Stimulated activated naive B cell treated with anti-CD40 and anti-IgM and Interleukin-4, amounts not matched to agents 10 μg/mL and 1 μg/mL and 100 μg/mL, for 72 hours (primary cell): ENCODE data around the gene GSN.

Experiments
- ATAC-seq, 2 donors: fragments of 150-1000 bp; cut with Tn5 transposase; replicated peaks; 2 replicates each; pipeline ENCODE4 v1.10.0; 2021; ENCODE audit warnings: moderate library complexity in 1 of 2
- DNase-seq: peaks from one replicate; pipeline ENCODE4 v3.0.0; 2021
- H3K27ac Mint-ChIP-seq: one replicate; pipeline ENCODE4 v1.8.0; 2022; ENCODE audit warnings: mild to moderate bottlenecking, mixed read lengths
- H3K27me3 Mint-ChIP-seq, 2 donors: one replicate each; pipeline ENCODE4 v1.8.0; 2022; ENCODE audit warnings: mixed read lengths in 2 of 2
- H3K36me3 Mint-ChIP-seq, 2 donors: one replicate each; pipeline ENCODE4 v1.8.0; 2022; ENCODE audit warnings: mixed read lengths in 2 of 2, mild to moderate bottlenecking in 1 of 2
- H3K4me1 Mint-ChIP-seq, 2 donors: one replicate each; pipeline ENCODE4 v1.8.0; 2022; ENCODE audit warnings: mixed read lengths in 2 of 2, mild to moderate bottlenecking in 1 of 2
- H3K4me3 Mint-ChIP-seq, 2 donors: one replicate each; pipeline ENCODE4 v1.8.0; 2022; ENCODE audit warnings: mild to moderate bottlenecking in 2 of 2, mixed read lengths in 2 of 2, moderate library complexity in 1 of 2
- H3K9me3 Mint-ChIP-seq, 2 donors: one replicate each; pipeline ENCODE4 v1.8.0; 2022; ENCODE audit warnings: mixed read lengths in 2 of 2, mild to moderate bottlenecking in 1 of 2

The GSN gene

DNA sequence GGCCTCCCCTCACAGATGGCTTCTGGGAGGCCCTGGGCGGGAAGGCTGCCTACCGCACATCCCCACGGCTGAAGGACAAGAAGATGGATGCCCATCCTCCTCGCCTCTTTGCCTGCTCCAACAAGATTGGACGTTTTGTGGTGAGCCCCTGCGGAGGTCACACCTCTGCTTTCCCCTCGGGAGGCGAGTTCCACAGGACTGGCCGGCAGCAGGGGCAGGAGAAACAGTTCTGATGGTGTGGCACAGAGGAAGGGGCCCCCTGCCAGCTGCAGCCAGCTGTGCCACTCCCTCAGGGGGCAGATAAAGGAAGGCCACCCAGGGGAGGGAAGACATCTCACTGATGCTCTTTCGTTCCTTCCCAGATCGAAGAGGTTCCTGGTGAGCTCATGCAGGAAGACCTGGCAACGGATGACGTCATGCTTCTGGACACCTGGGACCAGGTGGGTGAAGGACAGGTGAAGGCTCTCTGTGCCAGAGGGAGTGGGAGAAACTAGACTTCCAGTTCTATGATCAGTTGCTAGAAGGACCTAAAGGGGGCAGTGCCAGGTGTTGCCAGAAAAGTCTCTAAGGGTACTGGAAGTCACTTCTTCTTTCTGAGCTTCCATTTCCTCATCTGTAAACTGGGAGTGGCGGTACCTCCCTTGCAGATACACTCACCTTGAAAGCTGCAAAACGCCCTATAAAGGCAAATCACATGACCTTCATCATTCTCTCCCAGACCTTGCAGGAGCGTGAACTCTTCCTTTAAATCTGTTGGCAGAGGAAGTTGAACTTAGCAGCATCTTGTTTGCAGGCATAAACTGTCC lies 61.1 kb downstream of the GSN start:
- no peak overlapping the region for H3K27ac Mint-ChIP-seq
- H3K27me3 Mint-ChIP-seq = no peaks in the 10 kb centered on the region
- ATAC-seq (no peak), DNase-seq (no peak)
- peaks cover 37 to 49% of the 10 kb centered on the region in 2 donors for H3K36me3 Mint-ChIP-seq
- no peaks in the 10 kb centered on the region for H3K9me3 Mint-ChIP-seq
- H3K4me1 Mint-ChIP-seq = peaks cover 0 to 2% of the 10 kb centered on the region in 2 donors
- no peak overlapping the region for H3K4me3 Mint-ChIP-seq

DNA sequence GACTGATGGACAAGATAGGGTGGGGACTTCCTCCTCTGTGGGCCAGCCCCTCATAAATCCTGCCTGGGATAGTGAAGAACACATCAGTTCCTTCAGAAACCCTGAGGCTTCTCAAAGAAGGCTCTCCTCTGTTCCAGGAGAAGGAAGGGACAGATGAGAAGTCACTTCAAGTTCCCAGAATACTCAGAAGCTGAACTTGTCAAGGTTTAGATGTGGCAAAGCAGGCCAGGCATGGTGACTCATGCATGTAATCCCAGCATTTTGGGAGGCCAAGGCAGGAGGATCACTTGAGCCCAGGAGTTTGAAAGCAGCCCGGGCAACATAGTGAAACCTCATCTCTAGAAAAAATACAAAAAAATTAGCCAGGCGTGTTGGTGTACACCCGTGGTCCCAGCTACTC lies 63.6 kb downstream of the GSN start:
- H3K9me3 Mint-ChIP-seq = no peaks in the 10 kb centered on the region
- DNase-seq (no peak), ATAC-seq (no peak)
- peaks cover 2 to 5% of the 10 kb centered on the region in 2 donors for H3K4me1 Mint-ChIP-seq
- peaks cover 31 to 45% of the 10 kb centered on the region in 2 donors for H3K36me3 Mint-ChIP-seq
- no peak overlapping the region for H3K4me3 Mint-ChIP-seq
- no peaks in the 10 kb centered on the region for H3K27me3 Mint-ChIP-seq
- H3K27ac Mint-ChIP-seq = no peak overlapping the region

DNA sequence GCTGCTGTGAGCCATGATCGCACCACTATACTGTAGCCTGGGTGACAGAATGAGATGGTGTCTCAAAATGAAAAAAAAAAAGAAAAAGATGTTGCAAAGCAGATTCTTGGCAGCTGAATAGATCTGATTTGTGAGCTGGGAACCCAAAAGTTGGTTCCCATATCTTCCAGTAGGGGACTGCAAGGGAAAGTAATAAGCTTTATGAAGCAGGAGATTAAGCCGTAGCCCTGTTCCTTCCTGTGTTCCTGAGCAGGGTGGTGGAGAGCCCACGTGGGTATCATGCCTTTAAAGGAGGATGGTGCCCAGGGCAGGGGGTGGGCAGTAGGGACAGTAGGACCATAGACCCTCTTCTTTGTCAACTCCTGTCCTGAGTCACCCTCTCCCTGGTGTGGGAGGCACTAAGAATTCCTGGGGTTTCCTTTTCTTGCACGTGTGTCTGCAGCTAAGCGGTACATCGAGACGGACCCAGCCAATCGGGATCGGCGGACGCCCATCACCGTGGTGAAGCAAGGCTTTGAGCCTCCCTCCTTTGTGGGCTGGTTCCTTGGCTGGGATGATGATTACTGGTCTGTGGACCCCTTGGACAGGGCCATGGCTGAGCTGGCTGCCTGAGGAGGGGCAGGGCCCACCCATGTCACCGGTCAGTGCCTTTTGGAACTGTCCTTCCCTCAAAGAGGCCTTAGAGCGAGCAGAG lies 64.2 kb downstream of the GSN start:
- ATAC-seq = no peak
- Mint-ChIP-seq H3K4me1 (peaks cover 7 to 11% of the 10 kb centered on the region in 2 donors), H3K27me3 (no peaks in the 10 kb centered on the region), H3K36me3 (peaks cover 27 to 45% of the 10 kb centered on the region in 2 donors), H3K4me3 (no peak overlapping the region), H3K9me3 (no peaks in the 10 kb centered on the region), H3K27ac (peak overlapping the region; percentile 67)
- no peak for DNase-seq

DNA sequence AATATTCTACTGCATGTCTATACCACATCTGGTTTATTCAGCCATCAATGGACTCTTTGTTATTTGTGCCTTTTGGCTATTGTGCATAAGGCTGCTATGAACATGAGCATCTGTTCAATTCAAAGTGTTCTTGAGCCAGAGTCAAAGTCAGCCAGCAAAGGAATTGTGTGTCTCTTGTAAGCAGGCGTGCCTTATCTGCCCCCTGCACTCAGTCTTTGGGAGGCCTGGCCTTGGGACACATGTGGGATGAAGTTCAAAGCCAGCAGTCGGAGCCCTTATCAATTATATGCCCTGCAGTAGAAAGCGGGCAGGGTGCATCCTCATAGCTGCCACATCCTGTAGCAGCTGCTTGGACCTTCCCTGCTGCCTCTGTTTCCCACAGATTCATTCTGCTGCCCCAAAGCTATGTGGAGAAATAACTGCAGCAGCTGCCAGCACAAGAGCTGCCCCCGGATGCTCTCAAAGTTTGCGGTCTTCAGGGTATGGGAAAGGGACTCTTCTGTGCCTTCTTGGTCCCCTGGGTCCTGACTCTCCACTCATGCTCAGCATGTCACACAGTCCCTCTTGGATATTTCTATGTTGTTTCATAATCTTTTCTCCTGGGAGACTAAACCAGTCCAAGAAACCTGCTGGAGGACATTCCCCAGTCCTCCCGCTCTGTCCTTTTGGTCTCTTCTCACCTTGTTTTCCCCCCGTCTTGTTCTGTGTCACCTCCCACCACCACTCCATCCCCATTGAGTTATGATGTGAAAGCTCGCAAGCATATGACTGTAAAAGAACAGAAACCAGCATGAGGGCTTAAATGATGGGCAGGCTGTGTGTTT lies 66.2 kb downstream of the GSN start:
- ATAC-seq = no peak
- DNase-seq = no peak
- H3K27me3 Mint-ChIP-seq = no peaks in the 10 kb centered on the region
- H3K4me1 Mint-ChIP-seq = peaks cover 9 to 12% of the 10 kb centered on the region in 2 donors
- no peak overlapping the region for H3K4me3 Mint-ChIP-seq
- H3K27ac Mint-ChIP-seq = no peak overlapping the region
- peaks cover 21 to 50% of the 10 kb centered on the region in 2 donors for H3K36me3 Mint-ChIP-seq
- H3K9me3 Mint-ChIP-seq = no peaks in the 10 kb centered on the region

DNA sequence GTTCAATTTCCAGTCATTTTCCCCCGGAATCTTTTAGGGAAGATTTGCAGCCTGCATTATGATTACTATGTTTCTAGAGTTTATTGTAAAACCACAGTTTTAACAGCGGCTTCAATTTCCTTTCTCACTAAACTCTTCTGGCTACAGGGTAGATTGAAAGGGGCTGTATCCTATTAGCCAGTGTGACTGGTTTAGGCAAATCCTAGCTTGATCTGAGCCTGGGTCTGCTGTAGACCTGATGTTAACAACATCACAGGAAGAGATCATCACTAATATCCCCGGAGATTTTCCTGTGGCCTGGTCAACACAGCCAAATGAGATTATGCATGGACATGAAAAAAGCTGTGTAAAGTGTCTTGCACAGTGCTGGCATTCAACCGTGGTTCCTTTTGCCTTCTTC lies 68.7 kb downstream of the GSN start:
- peaks cover 15 to 35% of the 10 kb centered on the region in 2 donors for H3K36me3 Mint-ChIP-seq
- ATAC-seq = no peak
- DNase-seq = no peak
- H3K27me3 Mint-ChIP-seq = no peaks in the 10 kb centered on the region
- H3K9me3 Mint-ChIP-seq = no peaks in the 10 kb centered on the region
- no peak overlapping the region for H3K27ac Mint-ChIP-seq
- no peak overlapping the region for H3K4me3 Mint-ChIP-seq
- H3K4me1 Mint-ChIP-seq = peaks cover 10 to 12% of the 10 kb centered on the region in 2 donors

DNA sequence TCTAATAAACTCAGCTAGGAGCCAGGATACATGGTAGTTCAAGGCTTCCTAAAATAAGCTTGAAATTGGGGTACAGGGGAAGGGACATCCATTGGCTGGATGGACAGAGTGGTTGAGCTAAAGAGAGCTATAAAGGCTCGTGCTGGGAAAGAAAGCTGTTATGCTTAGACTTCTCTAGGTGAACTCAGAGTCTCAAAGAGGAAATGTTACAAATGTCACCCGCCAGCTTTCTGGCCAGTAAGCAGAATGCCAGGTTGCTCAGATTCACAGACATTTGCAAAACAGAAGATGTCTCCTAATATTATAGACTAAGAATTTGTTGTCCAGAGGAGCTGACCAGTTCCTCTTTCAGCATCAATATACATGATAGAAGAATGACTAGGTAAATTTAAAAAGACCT lies 71.5 kb downstream of the GSN start:
- Mint-ChIP-seq H3K27me3 (no peaks in the 10 kb centered on the region), H3K9me3 (no peaks in the 10 kb centered on the region), H3K4me3 (no peak overlapping the region), H3K4me1 (peaks cover 10 to 12% of the 10 kb centered on the region in 2 donors), H3K36me3 (peaks cover 7 to 32% of the 10 kb centered on the region in 2 donors), H3K27ac (no peak overlapping the region)
- ATAC-seq (no peak), DNase-seq (no peak)

DNA sequence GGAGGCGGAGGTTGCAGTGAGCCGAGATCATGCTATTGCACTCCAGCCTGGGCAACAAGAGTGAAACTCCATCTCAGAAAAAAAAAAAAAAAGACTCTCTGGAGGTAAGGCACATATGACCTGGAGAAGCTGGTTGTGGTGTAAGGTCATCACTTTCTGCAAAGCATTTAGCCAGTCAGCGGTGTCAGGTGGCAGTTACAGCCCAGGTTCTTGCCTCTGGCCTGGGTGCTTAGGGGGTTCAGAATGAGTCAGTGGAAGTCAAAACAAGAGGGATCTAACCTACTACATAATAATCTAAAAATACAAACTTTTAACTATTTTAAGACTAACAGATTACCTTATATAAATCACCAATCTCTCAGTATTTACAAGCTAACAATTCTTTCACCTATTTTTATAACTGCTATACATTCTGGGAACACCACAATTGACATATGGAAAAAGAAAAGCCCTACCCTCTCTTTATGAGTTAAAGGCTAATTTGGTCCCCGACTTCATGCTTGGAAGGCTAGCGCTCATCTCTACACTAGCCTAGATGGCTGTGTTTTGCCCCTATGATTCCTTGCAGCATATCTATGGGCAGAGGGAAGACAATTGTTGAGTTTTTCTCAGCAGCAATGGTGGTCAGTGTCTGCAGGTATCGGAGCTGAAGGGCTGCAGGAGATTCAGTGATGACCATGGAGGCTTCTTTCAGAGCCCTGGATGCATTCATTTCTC lies 72.9 kb downstream of the GSN start:
- H3K4me1 Mint-ChIP-seq = peaks cover 10 to 12% of the 10 kb centered on the region in 2 donors
- ATAC-seq (peak in 1 of 2 donors; percentile 74), DNase-seq (no peak)
- H3K27ac Mint-ChIP-seq = peak overlapping the region; percentile 32
- no peaks in the 10 kb centered on the region for H3K27me3 Mint-ChIP-seq
- no peak overlapping the region for H3K4me3 Mint-ChIP-seq
- peaks cover 7 to 36% of the 10 kb centered on the region in 2 donors for H3K36me3 Mint-ChIP-seq
- H3K9me3 Mint-ChIP-seq = no peaks in the 10 kb centered on the region

DNA sequence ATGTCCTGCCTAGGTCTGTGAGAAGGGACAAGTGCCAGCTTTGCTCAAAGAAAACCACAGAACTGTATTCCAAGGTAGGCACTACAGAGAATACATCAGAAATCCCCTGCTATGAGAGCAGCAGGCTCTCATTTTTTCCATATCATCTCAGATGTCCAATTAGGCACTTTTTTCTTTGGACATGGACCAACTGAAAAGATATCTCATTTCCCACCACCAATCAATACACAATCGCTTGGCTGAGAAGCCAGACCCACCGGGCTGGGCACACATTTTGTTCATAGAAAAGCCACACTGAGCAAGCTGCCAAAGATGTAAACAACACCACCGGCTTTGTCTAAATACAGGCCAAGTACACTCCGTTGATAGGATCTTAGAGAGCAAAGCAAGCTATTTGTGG lies 76.2 kb downstream of the GSN start:
- peaks cover 13 to 44% of the 10 kb centered on the region in 2 donors for H3K36me3 Mint-ChIP-seq
- H3K27ac Mint-ChIP-seq = no peak overlapping the region
- H3K27me3 Mint-ChIP-seq = no peaks in the 10 kb centered on the region

DNA sequence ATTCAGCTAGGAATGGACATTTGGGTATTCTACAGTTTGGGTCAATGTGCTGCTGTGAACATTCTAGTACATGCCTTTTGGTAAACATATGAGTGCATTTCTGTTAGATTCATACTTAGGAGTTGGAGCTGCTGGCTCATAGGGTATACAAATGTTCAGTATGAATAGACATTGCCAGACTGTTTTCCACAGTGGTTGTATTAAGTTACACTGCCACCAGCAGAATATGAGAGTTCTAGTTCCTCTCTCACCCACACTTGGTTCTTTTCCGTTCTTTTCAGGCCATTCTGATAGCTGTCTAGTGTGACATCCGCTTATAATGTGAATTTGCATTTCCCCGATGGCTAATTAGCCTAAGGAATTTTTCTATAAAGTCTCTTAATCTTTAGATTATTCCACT lies 77.1 kb downstream of the GSN start:
- Mint-ChIP-seq H3K9me3 (no peaks in the 10 kb centered on the region), H3K4me3 (no peak overlapping the region), H3K27ac (no peak overlapping the region), H3K27me3 (no peaks in the 10 kb centered on the region), H3K36me3 (peaks cover 13 to 44% of the 10 kb centered on the region in 2 donors), H3K4me1 (peaks cover 0 to 1% of the 10 kb centered on the region in 2 donors)
- DNase-seq = no peak
- no peak for ATAC-seq

More for the DNA sequence above, 76.2 kb downstream of the GSN start:
- Mint-ChIP-seq H3K4me3 (no peak overlapping the region), H3K4me1 (peaks cover 0 to 1% of the 10 kb centered on the region in 2 donors), H3K9me3 (no peaks in the 10 kb centered on the region)
- DNase-seq (no peak), ATAC-seq (no peak)

DNA sequence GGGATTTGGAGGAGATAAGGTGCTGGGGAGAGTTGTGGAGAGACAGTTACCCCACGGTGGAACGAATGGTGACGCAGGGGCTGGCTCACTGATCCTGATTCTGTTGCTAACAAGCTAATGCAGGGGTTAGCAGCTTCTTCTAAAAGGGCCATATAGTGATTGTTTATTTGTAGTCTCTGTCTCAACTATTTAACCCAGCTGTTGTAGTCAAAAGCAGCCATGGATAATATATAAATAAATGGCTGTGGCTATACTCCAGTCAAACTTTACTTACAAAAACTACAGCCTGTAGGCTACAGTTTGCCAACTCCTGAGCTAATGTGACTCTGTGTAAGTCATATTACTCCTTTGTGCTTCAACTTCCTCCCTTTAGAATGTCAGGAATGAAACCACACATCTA lies 80.3 kb downstream of the GSN start:
- Mint-ChIP-seq H3K4me3 (no peak overlapping the region), H3K27me3 (no peaks in the 10 kb centered on the region), H3K4me1 (no peaks in the 10 kb centered on the region), H3K27ac (no peak overlapping the region), H3K9me3 (no peaks in the 10 kb centered on the region), H3K36me3 (peaks cover 11 to 44% of the 10 kb centered on the region in 2 donors)
- no peak for ATAC-seq
- no peak for DNase-seq

DNA sequence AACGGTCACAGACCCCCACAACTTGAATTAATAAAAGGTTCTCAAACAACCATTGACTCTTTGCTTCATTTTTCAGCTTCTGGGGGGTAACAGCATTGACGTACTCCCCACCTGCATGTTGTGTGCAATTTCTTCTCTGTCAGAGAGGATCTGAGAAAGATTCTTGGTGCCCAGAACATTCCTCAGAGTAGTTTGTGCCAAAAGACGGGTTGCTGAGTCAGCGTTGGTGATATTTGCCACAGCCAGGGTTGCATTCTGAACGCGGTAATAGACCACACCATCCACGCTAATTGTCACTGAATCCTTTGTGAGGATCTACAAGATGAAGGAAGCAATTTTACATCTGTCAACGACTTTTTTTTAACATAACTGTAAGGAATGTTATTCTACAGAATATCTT lies 81.0 kb downstream of the GSN start:
- H3K27ac Mint-ChIP-seq = no peak overlapping the region

DNA sequence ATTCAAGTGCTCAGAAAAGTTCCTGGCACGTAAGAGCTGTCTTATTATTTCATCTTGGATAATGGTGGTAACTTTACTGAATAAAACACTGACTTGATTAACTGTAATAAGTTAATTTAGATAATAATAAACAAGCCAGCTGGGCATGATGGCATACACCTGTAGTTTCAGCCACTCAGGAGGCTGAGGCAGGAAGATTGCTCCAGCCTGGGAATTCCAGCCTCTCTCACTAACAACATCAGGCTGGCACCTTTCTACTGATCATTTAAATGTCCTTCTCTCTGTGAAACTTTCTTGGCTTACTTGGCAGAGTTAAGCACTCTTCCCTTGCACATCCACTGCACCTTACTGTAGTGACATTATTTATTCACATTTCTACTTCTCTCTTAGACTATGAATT lies 82.1 kb downstream of the GSN start:
- Mint-ChIP-seq H3K36me3 (peaks cover 16 to 45% of the 10 kb centered on the region in 2 donors), H3K9me3 (no peaks in the 10 kb centered on the region), H3K4me3 (no peak overlapping the region), H3K27ac (no peak overlapping the region), H3K27me3 (no peaks in the 10 kb centered on the region), H3K4me1 (peaks cover 0 to 5% of the 10 kb centered on the region in 2 donors)
- ATAC-seq = no peak
- DNase-seq = no peak

More for the DNA sequence above, 81.0 kb downstream of the GSN start:
- Mint-ChIP-seq H3K4me1 (peaks cover 0 to 5% of the 10 kb centered on the region in 2 donors), H3K36me3 (peaks cover 16 to 46% of the 10 kb centered on the region in 2 donors), H3K4me3 (no peak overlapping the region), H3K27me3 (no peaks in the 10 kb centered on the region), H3K9me3 (no peaks in the 10 kb centered on the region)
- no peak for DNase-seq
- no peak for ATAC-seq

DNA sequence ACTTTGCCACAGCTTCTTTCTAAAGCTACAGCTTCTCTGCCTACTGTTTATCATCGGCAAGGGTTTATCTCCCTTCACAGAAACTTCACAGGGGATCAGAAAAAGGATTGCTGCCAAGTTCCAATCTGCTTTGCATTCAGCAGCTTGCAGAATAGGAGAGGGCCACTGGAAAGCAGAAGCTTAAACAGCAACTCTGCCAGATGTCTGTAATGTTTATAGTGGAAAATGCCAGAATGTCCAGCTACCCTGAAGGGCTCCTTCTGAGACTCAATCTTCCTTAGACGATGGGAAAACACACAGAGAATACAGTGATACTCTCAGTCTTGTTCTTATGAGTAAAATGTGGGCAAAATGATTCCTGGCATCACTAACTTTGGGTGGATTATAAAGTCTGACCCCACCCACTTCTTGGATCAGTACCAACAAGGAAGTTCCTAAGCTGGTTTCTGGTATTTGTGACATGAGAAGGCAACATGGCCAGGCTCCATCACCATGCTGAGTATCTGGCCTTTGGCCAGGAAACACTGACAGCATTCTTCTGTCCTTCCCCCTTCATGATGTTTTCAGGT lies 83.1 kb downstream of the GSN start:
- H3K27me3 Mint-ChIP-seq = no peaks in the 10 kb centered on the region
- no peaks in the 10 kb centered on the region for H3K9me3 Mint-ChIP-seq
- DNase-seq (no peak), ATAC-seq (no peak)
- H3K4me1 Mint-ChIP-seq = peaks cover 0 to 5% of the 10 kb centered on the region in 2 donors
- no peak overlapping the region for H3K27ac Mint-ChIP-seq
- H3K36me3 Mint-ChIP-seq = peaks cover 16 to 45% of the 10 kb centered on the region in 2 donors
- no peak overlapping the region for H3K4me3 Mint-ChIP-seq
